Measurements from ENCODE around the gene TANK. TPM values are rescaled to one million over a fixed set of nuclear protein-coding genes. Genes with fewer than 3 reads are reported as not detected.

The TANK gene
- total and polyA plus RNA-seq, 2 of the 8 experiments (the other 6 are each of a cell fraction or from before 2014, with no cell fraction given) = 7.0 to 26.1 TPM

DNA sequence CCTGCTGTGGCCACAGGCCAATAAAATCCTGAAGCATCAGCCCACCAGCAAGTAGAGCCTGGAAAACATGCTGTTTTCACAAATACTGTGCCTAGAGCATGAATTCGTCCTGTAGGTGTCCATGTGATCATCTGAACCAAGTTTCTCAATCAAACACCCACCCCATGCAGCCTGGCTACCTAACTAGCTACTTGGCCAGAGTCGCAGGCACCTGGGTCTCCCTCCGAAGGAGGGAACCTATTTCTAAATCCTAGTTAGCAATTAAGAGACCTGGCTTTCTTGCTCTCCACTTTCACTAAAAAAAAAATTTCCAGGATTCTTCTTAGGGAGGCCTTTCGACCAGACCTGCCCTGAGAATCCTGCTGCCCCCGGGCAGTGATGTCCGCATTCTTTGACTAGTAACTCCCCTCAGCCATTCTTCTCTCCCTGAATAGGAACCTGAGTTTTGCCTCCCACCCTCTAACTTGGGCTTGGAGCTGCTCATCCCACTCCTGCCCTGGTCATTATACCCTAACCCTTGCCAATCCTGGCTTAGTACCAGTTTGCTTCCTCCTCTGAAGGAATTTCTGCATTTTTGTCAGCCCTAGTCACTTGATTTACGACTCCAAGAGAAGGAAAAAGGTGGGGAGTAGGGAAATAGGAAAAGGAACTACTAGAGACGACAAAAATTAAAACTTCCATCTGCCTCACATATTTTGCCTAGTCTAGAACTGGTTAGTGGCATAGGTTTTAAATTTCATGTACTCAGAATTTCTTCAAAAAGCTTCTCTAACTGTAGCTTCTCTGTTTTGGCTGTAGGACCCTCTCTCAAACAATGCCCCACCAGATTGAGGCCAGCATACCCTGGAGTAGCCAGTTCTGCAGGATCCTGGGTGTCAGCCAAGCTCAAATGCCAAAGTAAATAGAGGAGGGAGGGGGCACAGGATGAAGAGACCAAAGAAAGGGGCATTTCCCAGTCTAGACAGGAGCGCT is 25.4 kb upstream of the TANK start (continued):
- TF ChIP-seq, protein P1, sequence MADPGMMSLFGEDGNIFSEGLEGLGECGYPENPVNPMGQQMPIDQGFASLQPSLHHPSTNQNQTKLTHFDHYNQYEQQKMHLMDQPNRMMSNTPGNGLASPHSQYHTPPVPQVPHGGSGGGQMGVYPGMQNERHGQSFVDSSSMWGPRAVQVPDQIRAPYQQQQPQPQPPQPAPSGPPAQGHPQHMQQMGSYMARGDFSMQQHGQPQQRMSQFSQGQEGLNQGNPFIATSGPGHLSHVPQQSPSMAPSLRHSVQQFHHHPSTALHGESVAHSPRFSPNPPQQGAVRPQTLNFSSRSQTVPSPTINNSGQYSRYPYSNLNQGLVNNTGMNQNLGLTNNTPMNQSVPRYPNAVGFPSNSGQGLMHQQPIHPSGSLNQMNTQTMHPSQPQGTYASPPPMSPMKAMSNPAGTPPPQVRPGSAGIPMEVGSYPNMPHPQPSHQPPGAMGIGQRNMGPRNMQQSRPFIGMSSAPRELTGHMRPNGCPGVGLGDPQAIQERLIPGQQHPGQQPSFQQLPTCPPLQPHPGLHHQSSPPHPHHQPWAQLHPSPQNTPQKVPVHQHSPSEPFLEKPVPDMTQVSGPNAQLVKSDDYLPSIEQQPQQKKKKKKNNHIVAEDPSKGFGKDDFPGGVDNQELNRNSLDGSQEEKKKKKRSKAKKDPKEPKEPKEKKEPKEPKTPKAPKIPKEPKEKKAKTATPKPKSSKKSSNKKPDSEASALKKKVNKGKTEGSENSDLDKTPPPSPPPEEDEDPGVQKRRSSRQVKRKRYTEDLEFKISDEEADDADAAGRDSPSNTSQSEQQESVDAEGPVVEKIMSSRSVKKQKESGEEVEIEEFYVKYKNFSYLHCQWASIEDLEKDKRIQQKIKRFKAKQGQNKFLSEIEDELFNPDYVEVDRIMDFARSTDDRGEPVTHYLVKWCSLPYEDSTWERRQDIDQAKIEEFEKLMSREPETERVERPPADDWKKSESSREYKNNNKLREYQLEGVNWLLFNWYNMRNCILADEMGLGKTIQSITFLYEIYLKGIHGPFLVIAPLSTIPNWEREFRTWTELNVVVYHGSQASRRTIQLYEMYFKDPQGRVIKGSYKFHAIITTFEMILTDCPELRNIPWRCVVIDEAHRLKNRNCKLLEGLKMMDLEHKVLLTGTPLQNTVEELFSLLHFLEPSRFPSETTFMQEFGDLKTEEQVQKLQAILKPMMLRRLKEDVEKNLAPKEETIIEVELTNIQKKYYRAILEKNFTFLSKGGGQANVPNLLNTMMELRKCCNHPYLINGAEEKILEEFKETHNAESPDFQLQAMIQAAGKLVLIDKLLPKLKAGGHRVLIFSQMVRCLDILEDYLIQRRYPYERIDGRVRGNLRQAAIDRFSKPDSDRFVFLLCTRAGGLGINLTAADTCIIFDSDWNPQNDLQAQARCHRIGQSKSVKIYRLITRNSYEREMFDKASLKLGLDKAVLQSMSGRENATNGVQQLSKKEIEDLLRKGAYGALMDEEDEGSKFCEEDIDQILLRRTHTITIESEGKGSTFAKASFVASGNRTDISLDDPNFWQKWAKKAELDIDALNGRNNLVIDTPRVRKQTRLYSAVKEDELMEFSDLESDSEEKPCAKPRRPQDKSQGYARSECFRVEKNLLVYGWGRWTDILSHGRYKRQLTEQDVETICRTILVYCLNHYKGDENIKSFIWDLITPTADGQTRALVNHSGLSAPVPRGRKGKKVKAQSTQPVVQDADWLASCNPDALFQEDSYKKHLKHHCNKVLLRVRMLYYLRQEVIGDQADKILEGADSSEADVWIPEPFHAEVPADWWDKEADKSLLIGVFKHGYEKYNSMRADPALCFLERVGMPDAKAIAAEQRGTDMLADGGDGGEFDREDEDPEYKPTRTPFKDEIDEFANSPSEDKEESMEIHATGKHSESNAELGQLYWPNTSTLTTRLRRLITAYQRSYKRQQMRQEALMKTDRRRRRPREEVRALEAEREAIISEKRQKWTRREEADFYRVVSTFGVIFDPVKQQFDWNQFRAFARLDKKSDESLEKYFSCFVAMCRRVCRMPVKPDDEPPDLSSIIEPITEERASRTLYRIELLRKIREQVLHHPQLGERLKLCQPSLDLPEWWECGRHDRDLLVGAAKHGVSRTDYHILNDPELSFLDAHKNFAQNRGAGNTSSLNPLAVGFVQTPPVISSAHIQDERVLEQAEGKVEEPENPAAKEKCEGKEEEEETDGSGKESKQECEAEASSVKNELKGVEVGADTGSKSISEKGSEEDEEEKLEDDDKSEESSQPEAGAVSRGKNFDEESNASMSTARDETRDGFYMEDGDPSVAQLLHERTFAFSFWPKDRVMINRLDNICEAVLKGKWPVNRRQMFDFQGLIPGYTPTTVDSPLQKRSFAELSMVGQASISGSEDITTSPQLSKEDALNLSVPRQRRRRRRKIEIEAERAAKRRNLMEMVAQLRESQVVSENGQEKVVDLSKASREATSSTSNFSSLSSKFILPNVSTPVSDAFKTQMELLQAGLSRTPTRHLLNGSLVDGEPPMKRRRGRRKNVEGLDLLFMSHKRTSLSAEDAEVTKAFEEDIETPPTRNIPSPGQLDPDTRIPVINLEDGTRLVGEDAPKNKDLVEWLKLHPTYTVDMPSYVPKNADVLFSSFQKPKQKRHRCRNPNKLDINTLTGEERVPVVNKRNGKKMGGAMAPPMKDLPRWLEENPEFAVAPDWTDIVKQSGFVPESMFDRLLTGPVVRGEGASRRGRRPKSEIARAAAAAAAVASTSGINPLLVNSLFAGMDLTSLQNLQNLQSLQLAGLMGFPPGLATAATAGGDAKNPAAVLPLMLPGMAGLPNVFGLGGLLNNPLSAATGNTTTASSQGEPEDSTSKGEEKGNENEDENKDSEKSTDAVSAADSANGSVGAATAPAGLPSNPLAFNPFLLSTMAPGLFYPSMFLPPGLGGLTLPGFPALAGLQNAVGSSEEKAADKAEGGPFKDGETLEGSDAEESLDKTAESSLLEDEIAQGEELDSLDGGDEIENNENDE (IDR thresholded peaks at IDR 0.05; ENCODE audit: insufficient replicate concordance, low read length) = no peak
- no peak for TF ChIP-seq BRCA1 (IDR thresholded peaks at IDR 0.05; ENCODE audit: low read depth, low read length)
- no peak for TF ChIP-seq HDAC6 (IDR thresholded peaks at IDR 0.05; ENCODE audit: low read depth, low read length)
- TF ChIP-seq GABPA (IDR thresholded peaks at IDR 0.05; ENCODE audit: borderline replicate concordance, insufficient read depth, low read length) = no peak
- TF ChIP-seq BCL11A (IDR thresholded peaks at IDR 0.05; ENCODE audit: low read depth in 2 of 2, low read length in 2 of 2) = no peak
- no peak for TF ChIP-seq RAD21 (IDR thresholded peaks at IDR 0.05 in 1 of 2, conservative IDR thresholded peaks at IDR 0.05 in 1 of 2; ENCODE audit: low read depth in 2 of 2, low read length in 2 of 2)
- TF ChIP-seq SUZ12 (IDR thresholded peaks at IDR 0.05; ENCODE audit: low read length) = no peak
- TF ChIP-seq CHD2 (IDR thresholded peaks at IDR 0.05; ENCODE audit: low read length) = no peak
- TF ChIP-seq CBX5 (IDR thresholded peaks at IDR 0.05; ENCODE audit: low read depth, low read length) = no peak

All from H1 (cell line).